Astrocyte of the cerebellum (primary cell): ENCODE measurements around the gene TMEM108.

Experiments
- DNase-seq: peaks from one replicate; pipeline ENCODE4 v3.0.0-alpha.2; 2011; ENCODE audit warnings: low read depth
- H3K4me3 ChIP-seq: 2 replicates; pipeline ENCODE4 v1.5.1; 2011; ENCODE audit warnings: mild to moderate bottlenecking, low read depth, low read length, moderate library complexity
- CTCF ChIP-seq: IDR thresholded peaks from 2 replicates; pipeline ENCODE4 v1.5.1; 2012; ENCODE audit warnings: low read length, low read depth, moderate library complexity, mild to moderate bottlenecking; ENCODE audit errors: missing control alignments
- in situ Hi-C: cut with HindIII; loops from 2 replicates; pipeline ENCODE4 v1.10.0; 2017; ENCODE audit warnings: low sequenced_read_pairs

The TMEM108 gene

GRCh38 chr3:133289322-133289721 lies 251.1 kb downstream of the TMEM108 start:
- in situ Hi-C loops = no loop called here
- H3K4me3 ChIP-seq = no peak overlapping the region
- no peak for DNase-seq
- TF ChIP-seq CTCF = no peak

DNA sequence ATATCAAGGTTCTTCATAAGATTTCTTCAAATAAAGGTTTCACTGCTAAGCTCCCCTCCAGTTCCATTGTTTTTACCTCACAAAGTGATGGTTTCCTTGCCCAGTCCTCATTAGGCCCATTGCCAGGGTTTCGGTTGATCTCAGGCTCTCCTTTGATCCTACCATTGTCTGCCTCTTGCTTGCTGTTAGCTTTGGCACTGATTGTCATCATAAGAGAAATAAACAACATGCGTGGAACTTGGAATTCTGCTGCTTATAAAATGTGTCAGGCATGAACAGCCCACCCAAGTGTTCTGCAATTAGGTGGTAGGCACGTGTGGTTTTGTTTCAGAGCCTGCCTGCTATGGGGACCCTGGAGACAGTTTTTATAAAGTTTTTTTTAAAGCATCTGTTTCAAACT lies 254.1 kb downstream of the TMEM108 start:
- no peak for DNase-seq
- H3K4me3 ChIP-seq = no peak overlapping the region
- TF ChIP-seq CTCF = no peak
- in situ Hi-C loops = no loop called here

DNA sequence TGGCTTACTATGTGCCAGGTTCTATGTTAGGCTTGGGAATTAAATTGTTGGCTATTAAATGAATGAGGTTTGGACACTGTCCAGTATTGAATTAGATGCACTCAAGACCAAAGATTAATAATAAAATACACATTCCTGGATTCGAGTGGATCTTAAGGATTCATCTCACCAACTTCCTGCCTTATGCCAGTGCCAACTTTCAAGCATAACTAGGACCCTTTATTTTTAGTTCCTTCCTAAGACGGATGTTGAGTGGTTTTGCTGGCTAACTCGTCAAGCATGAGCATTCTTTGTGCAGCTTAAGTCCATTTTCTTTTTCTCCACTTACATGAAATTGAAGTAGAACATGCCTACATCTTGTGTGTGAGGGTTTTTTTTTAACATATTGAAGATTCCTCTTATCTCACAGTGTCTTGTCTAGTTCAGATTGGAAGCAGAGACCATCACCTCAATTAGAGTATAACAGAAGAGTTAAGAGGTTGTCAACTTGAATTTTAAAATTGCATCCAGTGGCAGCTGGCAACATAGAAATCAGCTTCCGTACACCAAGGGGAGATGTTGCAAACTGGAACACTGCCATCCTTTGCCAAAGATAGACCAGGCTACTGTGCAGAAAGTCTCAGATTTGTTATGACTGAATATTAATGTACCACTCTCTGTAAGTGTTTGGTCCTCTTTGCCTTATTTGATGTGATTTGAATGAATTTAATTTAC lies 255.4 kb downstream of the TMEM108 start:
- H3K4me3 ChIP-seq = no peak overlapping the region
- TF ChIP-seq CTCF = no peak
- no peak for DNase-seq
- in situ Hi-C loops = no loop called here

GRCh38 chr3:133294253-133294652 lies 256.1 kb downstream of the TMEM108 start:
- no peak for DNase-seq
- no peak overlapping the region for H3K4me3 ChIP-seq
- in situ Hi-C loops = no loop called here
- TF ChIP-seq CTCF = no peak

DNA sequence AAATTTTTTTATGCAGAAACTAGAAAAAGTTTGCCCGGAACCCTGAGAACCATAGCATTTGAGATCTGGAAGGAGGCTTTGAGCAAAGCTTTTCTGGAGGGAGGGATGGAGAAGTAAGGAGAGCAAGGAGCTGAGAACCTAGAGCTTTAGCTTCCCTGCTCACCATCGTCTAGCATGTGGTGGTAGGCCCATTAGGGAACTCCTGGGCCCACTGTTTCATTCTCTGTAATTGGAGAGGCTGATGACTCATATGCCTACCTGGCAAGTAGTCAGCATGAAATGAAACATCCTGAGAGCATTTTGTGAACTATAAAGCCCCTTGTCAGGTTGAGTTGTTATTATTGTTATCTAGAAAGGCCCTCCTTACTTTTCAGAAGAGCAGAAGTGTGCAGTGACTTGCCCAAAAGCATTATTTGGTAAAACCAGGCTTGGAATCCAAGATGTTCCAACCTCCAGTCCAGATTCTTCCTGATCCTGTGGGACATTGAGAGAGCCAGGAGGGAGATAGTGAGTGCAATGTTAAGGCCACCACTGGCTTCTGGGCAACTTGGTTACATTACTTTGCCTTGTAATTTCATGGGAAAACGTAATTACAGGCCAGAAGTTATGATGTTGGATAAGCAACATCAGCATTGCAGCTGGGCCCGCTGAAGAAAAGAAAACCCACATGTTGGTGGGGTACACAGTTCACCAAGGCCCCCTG lies 257.2 kb downstream of the TMEM108 start:
- H3K4me3 ChIP-seq = no peak overlapping the region
- in situ Hi-C loops = no loop called here
- peak; percentile 75 for DNase-seq
- TF ChIP-seq CTCF = no peak

DNA sequence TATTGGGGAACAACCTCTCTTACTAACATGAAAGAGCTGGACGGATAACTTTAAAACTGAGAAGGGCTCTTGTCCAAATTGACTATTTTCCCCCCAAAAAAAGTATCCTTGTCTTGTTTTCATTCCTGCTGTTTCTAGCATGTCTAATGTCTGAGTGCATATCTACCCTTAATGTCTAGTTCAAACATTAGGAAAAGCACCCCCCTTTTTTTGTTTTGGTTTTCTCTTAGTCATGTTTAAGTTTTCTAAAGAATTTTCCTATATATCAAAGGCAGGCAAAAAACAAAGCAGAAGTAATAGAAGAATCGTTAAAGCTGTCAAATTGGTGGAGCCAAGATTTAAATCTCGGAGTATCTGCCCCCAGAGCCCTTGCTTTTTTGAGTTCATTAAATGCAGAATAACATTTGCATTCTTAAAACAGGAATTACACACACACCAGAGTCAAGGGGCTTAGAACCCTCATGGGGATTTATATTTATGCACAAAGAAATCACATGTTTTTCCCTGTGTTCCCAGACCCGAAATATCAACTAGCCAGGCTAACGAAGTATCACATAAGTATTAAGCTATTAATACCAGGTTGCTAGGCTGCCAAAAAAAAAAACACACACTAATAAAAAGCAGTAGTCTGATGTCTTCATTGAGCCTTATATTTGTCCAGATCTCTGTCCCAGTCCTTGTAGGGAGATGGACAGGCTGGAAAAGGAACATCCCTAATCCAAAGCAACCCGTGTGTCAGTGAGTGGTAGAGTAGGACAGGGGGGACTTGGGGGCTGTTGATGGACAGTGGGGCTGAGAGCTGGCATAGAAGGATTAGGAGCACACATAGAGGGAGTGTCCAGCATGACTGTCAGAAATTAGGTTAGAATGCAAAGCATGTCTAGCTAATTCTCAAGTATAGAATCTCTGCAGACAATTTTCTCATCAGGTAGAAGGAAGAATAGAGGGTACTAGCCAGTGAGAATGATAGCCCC lies 258.0 kb downstream of the TMEM108 start:
- no peak for TF ChIP-seq CTCF
- DNase-seq = no peak
- no peak overlapping the region for H3K4me3 ChIP-seq
- in situ Hi-C loops = no loop called here
